ENCODE results near the gene TTLL13. TPM values are rescaled to one million over a fixed set of nuclear protein-coding genes. Genes with fewer than 3 reads are reported as not detected.
"Not testable (repeated sequence)": the region's sequence is repeated elsewhere in the genome, so short reads cannot be mapped to it uniquely, and the experiment has no call there.

TTLL13 gene
- total RNA-seq, 1 experiment from 2014 or later = 0.18 TPM

GRCh38 chr15:90296316-90296884 is 47.0 kb downstream of the TTLL13 start:
- DNase-seq (ENCODE audit: low read depth, low spot score); in situ Hi-C loops (cut with HindIII; ENCODE audit: low pct_unique_long_range_greater_than_20kb, low sequenced_read_pairs): not testable (repeated sequence)

- no peak for DNase-seq (ENCODE audit: low read depth, low spot score)
- in situ Hi-C loops (cut with HindIII; ENCODE audit: low pct_unique_long_range_greater_than_20kb, low sequenced_read_pairs) = no loop called here
These were observed 47.7 kb downstream of the TTLL13 start for GRCh38 chr15:90297021-90297420.

GRCh38 chr15:90300541-90300940 is 51.2 kb downstream of the TTLL13 start:
- no peak for DNase-seq (ENCODE audit: low read depth, low spot score)
- in situ Hi-C loops (cut with HindIII; ENCODE audit: low pct_unique_long_range_greater_than_20kb, low sequenced_read_pairs) = no loop called here

- peak; percentile 73 for DNase-seq (ENCODE audit: low read depth, low spot score)
- in situ Hi-C loops (cut with HindIII; ENCODE audit: low pct_unique_long_range_greater_than_20kb, low sequenced_read_pairs) = no loop called here
These were observed 51.8 kb downstream of the TTLL13 start for GRCh38 chr15:90300988-90301706.

- DNase-seq (ENCODE audit: low read depth, low spot score) = no peak
- in situ Hi-C loops (cut with HindIII; ENCODE audit: low pct_unique_long_range_greater_than_20kb, low sequenced_read_pairs) = no loop called here
These were observed 52.4 kb downstream of the TTLL13 start for GRCh38 chr15:90301707-90302300.

- DNase-seq (ENCODE audit: low read depth, low spot score) = not testable (repeated sequence)
These were observed 56.0 kb downstream of the TTLL13 start for GRCh38 chr15:90305355-90305754.

GRCh38 chr15:90305932-90306331 is 56.6 kb downstream of the TTLL13 start:
- in situ Hi-C loops (cut with HindIII; ENCODE audit: low pct_unique_long_range_greater_than_20kb, low sequenced_read_pairs) = no loop called here
- DNase-seq (ENCODE audit: low read depth, low spot score) = no peak

More at GRCh38 chr15:90305355-90305754, 56.0 kb downstream of the TTLL13 start:
- in situ Hi-C loops (cut with HindIII; ENCODE audit: low pct_unique_long_range_greater_than_20kb, low sequenced_read_pairs) = not testable (repeated sequence)

GRCh38 chr15:90306560-90306959 is 57.2 kb downstream of the TTLL13 start:
- DNase-seq (ENCODE audit: low read depth, low spot score) = no peak
- in situ Hi-C loops (cut with HindIII; ENCODE audit: low pct_unique_long_range_greater_than_20kb, low sequenced_read_pairs) = no loop called here

GRCh38 chr15:90307661-90308060 is 58.3 kb downstream of the TTLL13 start:
- in situ Hi-C loops (cut with HindIII; ENCODE audit: low pct_unique_long_range_greater_than_20kb, low sequenced_read_pairs) = no loop called here
- DNase-seq (ENCODE audit: low read depth, low spot score) = no peak

- in situ Hi-C loops (cut with HindIII; ENCODE audit: low pct_unique_long_range_greater_than_20kb, low sequenced_read_pairs) = no loop called here
- no peak for DNase-seq (ENCODE audit: low read depth, low spot score)
These were observed 59.7 kb downstream of the TTLL13 start for GRCh38 chr15:90309020-90309419.

Small RNA genes lying within 50 kb of the gene (small RNA-seq; reads per million reads assigned to genes)
- gene AC091167.3 (0 reads per million in 2 experiments), gene RN7SL736P (0 reads per million in 2 experiments)

Other genes starting within 250 kb of the TTLL13 start
- gene ZNF710, start 248.2 kb upstream of the TTLL13 start, total RNA-seq (2014; rRNA removed; shearing (Covaris generic)) = 6.5 and 10.4 TPM in 2 replicates
- gene IDH2, start 147.1 kb upstream of the TTLL13 start, total RNA-seq (2014; rRNA removed; shearing (Covaris generic)) = 31.3 and 33.3 TPM in 2 replicates
- 10.6 and 17.1 TPM in 2 replicates for gene SEMA4B, start 48.2 kb upstream of the TTLL13 start, total RNA-seq (2014; rRNA removed; shearing (Covaris generic))
- 40.0 and 47.2 TPM in 2 replicates for gene CIB1, start 15.6 kb upstream of the TTLL13 start, total RNA-seq (2014; rRNA removed; shearing (Covaris generic))
- 5.5 and 10.9 TPM in 2 replicates for gene GDPGP1, start 15.3 kb upstream of the TTLL13 start, total RNA-seq (2014; rRNA removed; shearing (Covaris generic))
- 88.4 and 99.6 TPM in 2 replicates for gene NGRN, start 16.1 kb downstream of the TTLL13 start, total RNA-seq (2014; rRNA removed; shearing (Covaris generic))
- gene ZNF774, start 102.7 kb downstream of the TTLL13 start, total RNA-seq (2014; rRNA removed; shearing (Covaris generic)) = 2.1 and 2.2 TPM in 2 replicates
- gene IQGAP1, start 138.7 kb downstream of the TTLL13 start, total RNA-seq (2014; rRNA removed; shearing (Covaris generic)) = 141 and 153 TPM in 2 replicates